Measurements from ENCODE around the gene SYNGAP1.

SYNGAP1 gene

GRCh38 chr6:33490621-33491020 lies 70.8 kb downstream of the SYNGAP1 start:
- in situ Hi-C loops (cut with HindIII; ENCODE audit: low pct_ligation_motif_present, low pct_unique_long_range_greater_than_20kb, low sequenced_read_pairs) = no loop called here
- DNase-seq = no peak

- DNase-seq = no peak
- in situ Hi-C loops (cut with HindIII; ENCODE audit: low pct_ligation_motif_present, low pct_unique_long_range_greater_than_20kb, low sequenced_read_pairs) = no loop called here
Observed at GRCh38 chr6:33492093-33492492, 72.2 kb downstream of the SYNGAP1 start.

DNA sequence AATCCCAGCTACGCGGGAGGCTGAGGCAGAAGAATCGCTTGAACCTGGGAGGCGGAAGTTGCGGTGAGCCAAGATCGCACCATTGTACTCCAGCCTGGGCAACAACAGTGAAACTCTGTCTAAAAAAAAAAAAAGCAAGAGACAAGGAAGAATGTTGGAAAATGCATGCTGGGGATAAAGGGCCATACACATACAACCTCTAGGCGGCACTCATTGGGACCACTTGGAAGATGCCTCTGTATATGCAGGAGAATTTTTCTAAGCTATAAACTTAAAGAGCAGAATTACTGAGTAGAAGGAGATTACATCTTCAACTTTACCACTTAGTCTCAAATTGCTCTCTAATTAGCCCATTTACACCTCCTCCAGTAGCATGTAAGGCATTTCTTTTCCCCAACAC lies 77.3 kb downstream of the SYNGAP1 start:
- in situ Hi-C loops (cut with HindIII; ENCODE audit: low pct_ligation_motif_present, low pct_unique_long_range_greater_than_20kb, low sequenced_read_pairs) = no loop called here
- no peak for DNase-seq

DNA sequence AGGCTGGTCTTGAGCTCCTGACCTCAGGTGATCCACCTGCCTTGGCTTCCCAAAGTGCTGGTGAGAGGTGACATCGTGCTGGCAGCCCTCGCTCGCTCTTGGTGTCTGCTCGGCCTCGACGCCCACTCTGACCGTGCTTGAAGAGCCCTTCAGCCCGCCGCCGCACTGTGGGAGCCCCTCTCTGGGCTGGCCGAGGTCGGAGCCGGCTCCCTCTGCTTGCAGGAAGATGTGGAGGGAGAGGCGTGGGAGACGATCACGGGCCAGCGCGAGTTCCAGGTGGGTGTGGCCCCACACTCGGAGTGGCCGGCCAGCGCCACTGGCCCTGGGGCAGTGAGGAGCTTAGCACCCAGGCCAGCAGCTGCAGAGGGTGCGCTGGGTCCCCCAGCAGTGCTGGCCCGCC lies 82.6 kb downstream of the SYNGAP1 start:
- in situ Hi-C loops (cut with HindIII; ENCODE audit: low pct_ligation_motif_present, low pct_unique_long_range_greater_than_20kb, low sequenced_read_pairs) = no loop called here
- DNase-seq = no peak

DNA sequence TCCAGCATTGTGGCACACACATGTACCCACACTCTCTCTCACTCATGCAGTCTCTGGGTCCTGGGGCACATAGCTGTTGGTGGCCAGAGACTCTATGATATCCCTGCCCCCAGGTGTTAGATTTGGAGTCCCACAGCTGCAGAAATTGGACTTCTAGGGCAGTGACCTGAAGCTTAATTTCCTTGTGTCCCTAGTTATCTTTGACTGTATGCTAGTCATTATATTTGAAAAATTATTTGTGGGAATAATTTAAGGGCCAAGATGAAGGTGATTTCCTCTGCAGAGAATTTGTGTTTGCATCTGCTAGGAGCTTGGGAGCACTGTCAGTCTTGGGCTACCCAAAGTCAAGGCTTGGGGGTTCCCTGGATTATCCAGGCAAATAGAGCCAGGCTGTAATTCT lies 84.6 kb downstream of the SYNGAP1 start:
- in situ Hi-C loops (cut with HindIII; ENCODE audit: low pct_ligation_motif_present, low pct_unique_long_range_greater_than_20kb, low sequenced_read_pairs) = no loop called here
- no peak for DNase-seq
